ENCODE results near the gene CCDC186. TPM values are rescaled to one million over a fixed set of nuclear protein-coding genes. Genes with fewer than 3 reads are reported as not detected.
A peak's percentile ranks its signal among the peaks of the same experiment; 100 is the strongest.

The CCDC186 gene
- total RNA-seq, 1 experiment from 2014 or later, result 14.4 TPM

- no peaks in the 10 kb centered on the region; the same call in 1 of the 2 replicates for H3K27me3 ChIP-seq (ENCODE audit: control insufficient read depth, insufficient read depth, low read length)
- no peak for TF ChIP-seq POLR2AphosphoS5 (IDR thresholded peaks at IDR 0.05; ENCODE audit: low read depth, low read length)
- TF ChIP-seq SIN3A (IDR thresholded peaks at IDR 0.05; ENCODE audit: borderline replicate concordance, insufficient read depth, low read depth, low read length), result no peak
- no peak for TF ChIP-seq CTCF (IDR thresholded peaks at IDR 0.05)
- no peak for TF ChIP-seq TCF7L2 (IDR thresholded peaks at IDR 0.05; ENCODE audit: low read depth, low read length)
- peaks cover 16% of the 10 kb centered on the region for H3K4me1 ChIP-seq (ENCODE audit: control insufficient read depth, insufficient read depth, low read length)
- H3K9me3 ChIP-seq (ENCODE audit: control insufficient read depth, insufficient read depth, low read depth, low read length), result peaks cover 3% of the 10 kb centered on the region; the same call in 1 of the 2 replicates
- DNase-seq (ENCODE audit: low read depth, low spot score) (no peak), ATAC-seq (no peak)
- H3K4me3 ChIP-seq (ENCODE audit: low read depth in 2 of 2, low read length in 2 of 2), result peak overlapping the region; percentile 91 to 95
- BruUV-seq (replicated peaks), result no TSS peak
- CTCF ChIA-PET, result no interaction called here
- peak overlapping the region; percentile 87 for H3K27ac ChIP-seq (ENCODE audit: low read length)
- in situ Hi-C loops (cut with HindIII; ENCODE audit: low pct_unique_long_range_greater_than_20kb, low sequenced_read_pairs) (no loop called here), intact Hi-C loops (cut with micrococcal nuclease; ENCODE audit: unreplicated experiment) (loop anchor here (10.0 kb wide), 1 partner anchor 252 kb away; no protein-coding TSS in a partner anchor)
- POLR2A ChIA-PET, result no interaction called here
- H3K36me3 ChIP-seq (ENCODE audit: control insufficient read depth, insufficient read depth, low read length), result peaks cover 7% of the 10 kb centered on the region; the same call in 1 of the 2 replicates
Observed at GRCh38 chr10:114172776-114173602, 1.0 kb downstream of the CCDC186 start.

DNA sequence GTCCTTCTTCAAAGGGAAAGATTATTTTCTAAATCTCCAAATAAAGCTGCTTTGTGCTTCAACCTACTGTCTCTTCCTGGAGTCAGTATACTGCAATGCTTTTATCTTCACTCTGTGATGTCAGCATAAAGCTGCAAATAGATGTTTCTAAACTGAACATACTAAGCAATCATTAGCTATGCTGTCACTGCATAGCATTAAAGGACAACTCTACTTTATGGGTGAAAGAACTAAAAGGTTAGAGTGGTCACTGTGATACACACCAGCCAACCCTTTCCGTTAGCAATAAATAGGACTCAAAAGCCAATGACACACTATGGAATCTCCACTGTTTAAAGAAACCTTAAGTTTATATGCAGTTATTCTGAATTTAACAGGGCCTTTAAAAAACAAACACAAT is 1.8 kb downstream of the CCDC186 start:
- BruUV-seq (replicated peaks), result no TSS peak
- POLR2A ChIA-PET, result no interaction called here
- in situ Hi-C loops (cut with HindIII; ENCODE audit: low pct_unique_long_range_greater_than_20kb, low sequenced_read_pairs), result no loop called here
- H3K4me1 ChIP-seq (ENCODE audit: control insufficient read depth, insufficient read depth, low read length), result peaks cover 16% of the 10 kb centered on the region
- peak overlapping the region; percentile 87; the same call in 1 of the 2 replicates for H3K27ac ChIP-seq (ENCODE audit: low read length)
- peak overlapping the region; percentile 91 to 95; a peak in 3 of 4 replicates for H3K4me3 ChIP-seq (ENCODE audit: low read depth in 2 of 2, low read length in 2 of 2)
- H3K36me3 ChIP-seq (ENCODE audit: control insufficient read depth, insufficient read depth, low read length), result peaks cover 7% of the 10 kb centered on the region; the same call in 1 of the 2 replicates
- CTCF ChIA-PET, result no interaction called here
- DNase-seq (ENCODE audit: low read depth, low spot score), result no peak
- intact Hi-C loops (cut with micrococcal nuclease; ENCODE audit: unreplicated experiment), result loop anchor here (10.0 kb wide), 1 partner anchor 253 kb away; no protein-coding TSS in a partner anchor
- ATAC-seq, result no peak
- no peaks in the 10 kb centered on the region; the same call in 1 of the 2 replicates for H3K27me3 ChIP-seq (ENCODE audit: control insufficient read depth, insufficient read depth, low read length)
- H3K9me3 ChIP-seq (ENCODE audit: control insufficient read depth, insufficient read depth, low read depth, low read length), result peaks cover 3% of the 10 kb centered on the region; the same call in 1 of the 2 replicates
- TF ChIP-seq TCF7L2 (IDR thresholded peaks at IDR 0.05; ENCODE audit: low read depth, low read length) (no peak; the same call in 1 of the 2 replicates), SIN3A (IDR thresholded peaks at IDR 0.05; ENCODE audit: borderline replicate concordance, insufficient read depth, low read depth, low read length) (no peak), REST (IDR thresholded peaks at IDR 0.05; ENCODE audit: insufficient read depth in 1 of 2, low read depth in 2 of 2, low read length in 1 of 2) (no peak), POLR2AphosphoS5 (IDR thresholded peaks at IDR 0.05; ENCODE audit: low read depth, low read length) (no peak), CTCF (IDR thresholded peaks at IDR 0.05) (no peak)

Measured in Panc1 (cell line).